SK-MEL-5 (cell line): ENCODE measurements around the gene POU2AF2. TPM values are rescaled to one million over a fixed set of nuclear protein-coding genes. Genes with fewer than 3 reads are reported as not detected.
A peak's percentile ranks its signal among the peaks of the same experiment; 100 is the strongest.
"Not testable (repeated sequence)": the region's sequence is repeated elsewhere in the genome, so short reads cannot be mapped to it uniquely, and the experiment has no call there.

Experiments used
- DNase-seq: peaks from one replicate; pipeline ENCODE4 v3.0.0-alpha.2; 2016; ENCODE audit warnings: low read depth, low spot score
- in situ Hi-C: cut with HindIII; loops from 2 replicates; pipeline ENCODE4 v1.10.0; 2016; ENCODE audit warnings: low sequenced_read_pairs, high pct_unique_total_duplicates, low pct_unique_long_range_greater_than_20kb
- total RNA-seq: library from RNA; depleted of rRNA; stranded (reverse); fragments of >200 nt; shearing (Covaris generic); gene quantifications from 2 replicates; pipeline ENCODE4 v1.2.3, GENCODE V29; 2014

The POU2AF2 gene
- total RNA-seq, 1 experiment from 2014 or later = not detected

DNA sequence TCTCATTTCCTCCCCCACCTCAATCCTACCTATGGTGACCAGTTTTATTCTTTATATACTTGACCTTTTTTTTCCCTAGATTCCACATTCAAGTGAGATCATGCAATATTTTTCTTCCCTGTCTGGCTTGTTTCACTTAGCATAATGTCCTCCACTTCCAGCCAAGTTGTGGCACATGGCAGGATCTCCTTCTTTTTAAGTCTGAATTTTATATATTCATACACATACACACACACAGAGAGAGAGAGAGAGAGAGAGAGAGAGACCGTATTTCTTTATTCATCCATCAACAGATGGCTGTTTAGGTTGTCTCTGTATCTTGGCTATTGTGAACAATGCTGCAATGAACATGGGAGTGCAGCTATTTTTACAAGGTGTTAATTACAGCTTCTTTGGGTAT is 1.4 kb downstream of the POU2AF2 start:
- in situ Hi-C loops = no loop called here
- no peak for DNase-seq

DNA sequence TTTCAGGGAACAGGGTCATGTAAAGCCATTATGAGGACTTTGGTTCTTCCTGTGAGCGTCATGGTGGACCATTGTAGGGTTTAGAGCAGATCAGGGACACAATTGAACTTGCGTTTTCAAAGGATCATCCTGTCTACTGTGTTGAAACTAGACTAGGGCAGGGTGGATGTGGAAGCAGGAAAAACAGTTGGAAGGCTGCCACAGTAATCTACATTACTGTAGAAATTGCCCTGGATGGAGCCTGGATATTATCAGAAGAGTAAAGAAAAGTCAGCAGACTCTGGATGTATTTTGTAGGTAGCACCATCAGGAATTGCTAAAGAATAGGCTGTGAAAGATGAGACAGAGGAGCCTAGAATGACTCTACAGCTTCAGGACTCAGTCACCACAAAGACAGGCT is 5.4 kb downstream of the POU2AF2 start:
- in situ Hi-C loops = no loop called here

DNA sequence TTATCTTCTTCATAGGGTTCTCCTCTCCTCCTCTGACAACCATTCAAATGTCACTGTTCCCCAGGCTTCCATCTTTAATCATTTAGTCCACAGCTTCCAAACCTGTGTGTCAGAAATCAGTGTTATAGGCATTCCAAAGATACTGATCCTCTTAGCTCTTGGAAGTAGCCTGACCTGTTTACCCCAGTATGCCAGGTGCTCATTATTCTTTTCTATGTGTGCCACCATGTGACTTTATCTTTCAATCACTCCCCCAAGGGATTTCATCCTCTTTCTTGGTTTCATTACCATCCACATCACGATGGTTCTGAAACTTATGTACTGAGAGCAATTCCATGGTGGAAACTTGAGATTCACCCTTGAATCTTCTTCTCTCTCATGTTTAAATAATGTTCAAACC is 7.6 kb downstream of the POU2AF2 start:
- in situ Hi-C loops = no loop called here
- DNase-seq = no peak

More for the DNA sequence above, 5.4 kb downstream of the POU2AF2 start:
- DNase-seq = no peak

- no peak for DNase-seq
- in situ Hi-C loops = no loop called here
These were observed 8.1 kb downstream of the POU2AF2 start for GRCh38 chr11:111253630-111254029.

- no peak for DNase-seq
- in situ Hi-C loops = no loop called here
These were observed 12.5 kb downstream of the POU2AF2 start for GRCh38 chr11:111258046-111258445.

DNA sequence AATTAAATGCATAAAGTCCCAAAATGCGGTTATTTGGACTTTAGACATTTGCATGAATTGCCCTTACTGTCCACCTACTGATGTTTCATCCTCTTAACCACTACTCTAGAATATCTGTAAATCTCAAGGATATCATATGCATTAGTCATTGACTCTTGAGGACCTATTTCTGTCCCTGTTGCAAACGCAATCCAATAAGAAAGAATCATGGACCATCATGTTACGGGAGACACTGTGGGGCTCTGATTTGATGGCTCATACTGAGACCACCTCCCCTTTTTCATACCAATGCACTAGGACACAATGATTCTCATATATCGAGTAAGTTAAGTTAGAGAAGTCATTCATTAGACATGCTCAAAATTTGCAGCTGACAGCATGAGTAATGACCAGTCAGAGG is 14.4 kb downstream of the POU2AF2 start:
- DNase-seq = no peak
- in situ Hi-C loops = no loop called here

DNA sequence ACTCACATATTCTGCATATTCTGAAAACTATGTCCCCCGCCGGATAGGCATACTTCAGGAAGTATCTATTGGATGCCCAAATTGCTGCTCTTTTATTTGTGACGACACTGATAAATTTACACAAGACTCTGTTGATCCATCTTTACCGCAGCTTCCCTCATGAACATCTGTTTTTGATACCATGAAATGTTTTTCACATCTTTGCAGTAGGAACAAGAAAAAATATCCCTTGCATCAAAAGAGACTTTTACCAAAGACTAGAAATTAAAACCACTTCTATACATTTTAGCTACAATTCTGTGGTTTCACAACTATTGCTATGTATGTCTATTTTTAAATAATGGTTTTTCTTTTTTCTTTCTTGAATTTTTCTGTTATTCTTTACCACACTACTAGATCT is 15.3 kb downstream of the POU2AF2 start:
- in situ Hi-C loops = no loop called here
- no peak for DNase-seq

DNA sequence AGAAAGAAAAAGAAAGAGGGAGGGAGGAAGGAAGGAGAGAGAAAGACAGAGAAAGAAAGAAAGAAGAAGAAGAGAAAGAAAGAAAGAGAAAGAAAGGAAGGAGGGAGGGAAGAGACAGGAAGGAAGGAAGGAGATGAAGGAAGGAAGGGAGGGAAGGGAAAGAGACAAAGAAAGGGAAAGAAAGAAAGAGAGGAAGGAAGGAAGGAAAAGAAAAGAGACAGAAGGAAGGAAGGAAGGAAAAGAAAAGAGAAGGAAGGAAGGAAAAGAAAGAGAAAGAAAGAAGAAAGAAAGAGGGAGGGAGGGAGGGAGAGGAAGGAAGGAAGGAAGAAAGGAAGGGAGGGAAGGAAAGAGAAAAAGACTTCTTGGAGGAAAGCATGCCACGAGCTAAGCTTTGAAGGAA is 19.1 kb downstream of the POU2AF2 start:
- in situ Hi-C loops = no loop called here
- DNase-seq = no peak

DNA sequence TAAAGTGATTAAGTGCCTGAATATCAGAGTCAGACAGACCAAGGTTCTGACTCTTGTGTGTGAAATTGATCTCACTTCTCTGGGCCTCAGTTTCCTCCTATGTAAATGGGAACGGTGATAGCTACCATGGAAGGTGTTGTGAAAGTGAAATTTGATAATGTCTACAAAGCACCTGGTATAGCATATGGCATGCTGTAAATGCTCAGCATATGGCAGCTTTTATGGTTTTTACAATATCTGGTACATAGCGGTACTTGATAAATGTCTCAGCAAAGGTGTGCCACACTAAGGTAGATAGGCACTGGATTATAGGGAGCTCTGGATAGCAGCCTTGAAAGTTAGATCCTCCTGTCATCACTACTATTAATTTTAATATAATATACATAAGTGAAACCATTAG is 19.9 kb downstream of the POU2AF2 start:
- in situ Hi-C loops = no loop called here
- no peak for DNase-seq

DNA sequence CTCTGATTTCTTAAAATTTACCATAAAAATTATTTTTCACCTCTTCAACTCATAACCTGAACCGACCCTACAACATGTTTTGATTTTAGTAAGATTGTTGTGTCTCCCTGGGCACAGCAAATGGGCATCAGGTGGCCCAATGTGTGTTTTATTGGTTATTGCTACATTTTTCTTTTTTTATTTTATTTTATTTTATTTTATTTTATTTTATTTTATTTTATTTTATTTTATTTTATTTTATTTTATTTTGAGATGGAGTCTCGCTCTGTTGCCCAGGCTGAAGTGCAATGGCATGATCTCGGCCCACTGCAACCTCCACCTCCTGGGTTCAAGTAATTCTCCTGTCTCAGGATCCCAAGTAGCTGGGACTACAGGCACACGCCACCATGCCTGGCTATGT is 22.8 kb downstream of the POU2AF2 start:
- in situ Hi-C loops, DNase-seq: not testable (repeated sequence)

- peak; percentile 16 for DNase-seq
- in situ Hi-C loops = no loop called here
These were observed 23.8 kb downstream of the POU2AF2 start for GRCh38 chr11:111269146-111269868.

- in situ Hi-C loops = no loop called here
- no peak for DNase-seq
These were observed 26.9 kb downstream of the POU2AF2 start for GRCh38 chr11:111272420-111272819.

GRCh38 chr11:111282562-111283075 is 37.1 kb downstream of the POU2AF2 start:
- in situ Hi-C loops = no loop called here

DNA sequence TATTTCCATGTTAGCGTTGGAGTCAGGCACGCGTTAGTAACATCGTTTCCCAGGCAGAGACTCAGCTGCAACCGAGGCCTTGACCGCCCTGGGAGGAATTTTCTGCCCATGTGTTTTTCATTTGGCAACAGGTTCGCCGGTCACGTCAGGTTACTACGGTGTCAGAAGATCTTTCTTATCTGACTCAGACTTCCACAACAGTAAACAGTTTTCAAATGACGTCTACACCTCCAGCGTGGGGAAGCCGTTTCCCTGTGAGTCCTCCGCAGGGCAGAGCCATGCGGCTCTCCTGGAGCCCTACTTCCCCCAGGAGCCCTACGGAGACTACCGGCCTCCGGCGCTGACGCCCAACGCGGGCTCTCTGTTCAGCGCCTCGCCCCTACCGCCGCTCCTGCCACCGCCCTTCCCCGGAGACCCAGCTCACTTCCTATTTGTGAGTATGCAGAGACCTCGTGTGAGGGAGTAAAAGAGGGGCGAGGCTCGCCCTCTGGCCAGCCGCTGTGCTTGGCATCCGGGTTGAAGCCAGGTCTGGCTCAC is 38.5 kb downstream of the POU2AF2 start:
- DNase-seq = no peak
- in situ Hi-C loops = no loop called here

More at GRCh38 chr11:111282562-111283075, 37.1 kb downstream of the POU2AF2 start:
- DNase-seq = no peak

DNA sequence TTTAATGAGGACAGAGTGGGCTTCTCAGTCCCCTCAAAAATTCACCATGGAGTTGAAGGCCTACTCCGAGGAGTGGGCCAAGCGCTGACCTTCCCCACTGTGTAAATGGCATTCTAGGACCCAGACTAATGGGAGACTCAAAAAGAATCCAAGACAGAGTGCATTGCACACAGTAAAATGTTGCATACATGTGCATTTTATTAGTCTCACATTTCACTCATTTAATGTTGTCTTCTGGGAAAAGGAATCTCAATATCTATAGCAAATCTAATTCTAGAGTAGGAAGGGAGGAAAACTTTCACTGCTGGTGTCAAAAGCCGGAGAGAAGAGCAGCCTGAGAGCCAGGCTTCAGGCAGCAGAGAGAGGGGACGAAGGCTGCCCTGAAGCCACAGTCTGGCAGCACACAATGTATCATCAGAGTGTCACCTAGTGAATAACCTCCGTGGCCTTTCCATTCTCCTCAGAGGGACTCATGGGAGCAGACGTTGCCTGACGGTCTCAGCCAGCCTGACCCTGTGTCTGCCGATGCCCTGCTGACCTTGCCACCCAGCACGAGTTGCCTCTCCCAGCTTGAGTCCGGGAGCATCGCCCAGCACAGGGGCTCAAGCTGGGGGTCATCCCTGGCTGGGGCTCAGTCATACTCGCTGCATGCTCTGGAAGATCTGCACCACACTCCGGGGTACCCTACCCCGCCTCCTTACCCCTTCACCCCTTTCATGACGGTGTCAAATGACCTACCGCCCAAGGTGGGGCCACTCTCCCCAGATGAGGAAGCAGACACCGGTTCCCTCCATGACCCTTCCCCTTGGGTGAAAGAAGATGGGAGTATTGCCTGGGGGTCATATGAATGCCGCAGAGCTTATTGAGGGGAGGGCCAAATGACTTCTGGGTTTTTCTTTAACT is 39.9 kb downstream of the POU2AF2 start:
- in situ Hi-C loops = no loop called here
- DNase-seq = no peak

DNA sequence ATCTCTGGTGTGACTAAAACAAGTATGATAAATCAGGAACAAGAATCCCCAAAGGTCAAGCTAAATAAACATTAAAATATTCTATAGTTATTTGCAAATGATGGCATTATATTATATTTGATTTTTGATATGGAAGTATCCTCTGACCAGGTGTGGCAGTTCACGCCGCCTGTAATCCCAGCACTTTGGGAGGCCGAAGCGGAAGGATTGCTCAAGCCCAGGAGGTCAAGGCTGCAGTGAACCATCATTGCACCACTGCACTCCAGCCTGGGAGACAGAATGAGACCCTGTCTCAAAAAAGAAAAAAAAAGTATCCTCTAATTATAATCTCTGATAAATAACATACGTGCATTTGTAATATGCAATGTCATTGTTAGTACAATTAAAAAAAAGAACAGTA is 46.2 kb downstream of the POU2AF2 start:
- no peak for DNase-seq
- in situ Hi-C loops = no loop called here

- in situ Hi-C loops, DNase-seq: not testable (repeated sequence)
These were observed 46.9 kb downstream of the POU2AF2 start for GRCh38 chr11:111292408-111292807.

DNA sequence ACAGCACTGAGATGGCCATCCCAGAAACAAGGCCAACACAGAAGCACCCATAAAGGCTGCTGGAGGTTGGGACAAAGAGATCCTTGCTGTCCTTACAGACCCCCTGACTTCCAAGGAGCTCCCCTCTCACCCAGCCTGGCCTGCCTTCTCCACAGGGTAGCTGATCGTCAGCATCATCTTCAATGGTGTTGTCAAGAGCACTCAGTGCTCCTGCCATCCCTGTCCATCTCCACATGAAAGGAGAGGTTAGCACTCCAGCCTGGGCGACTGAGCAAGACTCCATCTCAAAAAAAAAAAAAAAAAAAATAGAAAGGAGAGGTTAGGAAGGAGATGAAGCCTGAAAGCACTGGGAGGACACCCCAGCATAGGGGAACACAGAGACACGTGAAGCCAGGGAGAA is 50.7 kb downstream of the POU2AF2 start:
- no peak for DNase-seq
- in situ Hi-C loops = no loop called here
